H9 (cell line): ENCODE data around the gene DNAJC25. TPM values are rescaled to one million over a fixed set of nuclear protein-coding genes. Genes with fewer than 3 reads are reported as not detected.

Experiments
- DNase-seq: peaks from one replicate; pipeline ENCODE4 v3.0.0-alpha.2; 2017
- H2AFZ ChIP-seq: one replicate; pipeline ENCODE4 v1.6.1; 2013; ENCODE audit warnings: mild to moderate bottlenecking, low read length, control low read depth, moderate library complexity
- H2AK5ac ChIP-seq: 2 replicates; pipeline ENCODE4 v1.6.1; 2013; ENCODE audit warnings: low read length, control low read depth, mixed read lengths; ENCODE audit not compliant: insufficient read length
- H2BK120ac ChIP-seq: one replicate; pipeline ENCODE4 v1.6.1; 2013; ENCODE audit warnings: low read depth, mild to moderate bottlenecking, low read length, control low read depth, inconsistent platforms; ENCODE audit not compliant: poor library complexity, severe bottlenecking
- H2BK12ac ChIP-seq: 2 replicates; pipeline ENCODE4 v1.6.1; 2013; ENCODE audit warnings: low read length, control low read depth, mixed read lengths, low read depth; ENCODE audit not compliant: insufficient read length
- H2BK15ac ChIP-seq: 2 replicates; pipeline ENCODE4 v1.6.1; 2013; ENCODE audit warnings: low read depth, low read length, control low read depth
- H2BK20ac ChIP-seq: one replicate; pipeline ENCODE4 v1.6.1; 2013; ENCODE audit warnings: low read depth, mild to moderate bottlenecking, low read length, control low read depth, inconsistent platforms; ENCODE audit not compliant: poor library complexity, severe bottlenecking
- H2BK5ac ChIP-seq: 2 replicates; pipeline ENCODE4 v1.6.1; 2013; ENCODE audit warnings: low read length, control low read depth, mixed read lengths; ENCODE audit not compliant: insufficient read length
- H3K14ac ChIP-seq: 2 replicates; pipeline ENCODE4 v1.6.1; 2013; ENCODE audit warnings: low read length, control low read depth; ENCODE audit not compliant: insufficient read depth
- H3K18ac ChIP-seq: 2 replicates; pipeline ENCODE4 v1.6.1; 2013; ENCODE audit warnings: low read depth, mild to moderate bottlenecking, mixed read lengths, low read length, control low read depth; ENCODE audit not compliant: insufficient read length
- H3K23ac ChIP-seq: 2 replicates; pipeline ENCODE4 v1.6.1; 2013; ENCODE audit warnings: low read length, control low read depth, mixed read lengths, low read depth; ENCODE audit not compliant: insufficient read length
- H3K23me2 ChIP-seq: 2 replicates; pipeline ENCODE4 v1.6.1; 2013; ENCODE audit warnings: low read depth, mild to moderate bottlenecking, mixed read lengths, low read length, control low read depth; ENCODE audit not compliant: insufficient read length, poor library complexity, severe bottlenecking
- H3K27ac ChIP-seq: 2 replicates; pipeline ENCODE4 v1.5.1; 2013; ENCODE audit warnings: low read length, control low read depth, mixed read lengths, low read depth; ENCODE audit not compliant: insufficient read length
- H3K27me3 ChIP-seq: 2 replicates; pipeline ENCODE4 v1.6.1; 2013; ENCODE audit warnings: low read length, control low read depth, inconsistent platforms; ENCODE audit not compliant: insufficient read depth
- H3K4ac ChIP-seq: 2 replicates; pipeline ENCODE4 v1.6.1; 2013; ENCODE audit warnings: low read depth, mild to moderate bottlenecking, control low read depth, inconsistent platforms, low read length, moderate library complexity
- H3K4me1 ChIP-seq: 2 replicates; pipeline ENCODE4 v1.6.1; 2013; ENCODE audit warnings: low read length, control low read depth, inconsistent platforms; ENCODE audit not compliant: insufficient read depth
- H3K4me2 ChIP-seq: 2 replicates; pipeline ENCODE4 v1.6.1; 2013; ENCODE audit warnings: low read length, control low read depth, mixed read lengths; ENCODE audit not compliant: insufficient read length, insufficient read depth
- H3K56ac ChIP-seq: 2 replicates; pipeline ENCODE4 v1.6.1; 2013; ENCODE audit warnings: low read depth, mild to moderate bottlenecking, mixed read lengths, low read length, control low read depth; ENCODE audit not compliant: insufficient read length
- H3K79me1 ChIP-seq: 2 replicates; pipeline ENCODE4 v1.6.1; 2013; ENCODE audit warnings: low read depth, mild to moderate bottlenecking, moderate library complexity, low read length, control low read depth, inconsistent platforms; ENCODE audit not compliant: insufficient read depth, poor library complexity, severe bottlenecking
- H3K79me2 ChIP-seq: 2 replicates; pipeline ENCODE4 v1.6.1; 2013; ENCODE audit warnings: low read length, control low read depth, inconsistent platforms; ENCODE audit not compliant: insufficient read depth
- H3K9ac ChIP-seq: 2 replicates; pipeline ENCODE4 v1.6.1; 2013; ENCODE audit warnings: low read length, control low read depth, mixed read lengths; ENCODE audit not compliant: insufficient read length; ENCODE audit errors: extremely low read depth
- H3K9me3 ChIP-seq: one replicate; pipeline ENCODE4 v1.6.1; 2013; ENCODE audit warnings: low read depth, low read length, inconsistent platforms; ENCODE audit not compliant: control insufficient read depth
- H3T11ph ChIP-seq: one replicate; pipeline ENCODE4 v1.6.1; 2013; ENCODE audit warnings: mild to moderate bottlenecking, low read length, control low read depth, inconsistent platforms
- H4K20me1 ChIP-seq: one replicate; pipeline ENCODE4 v1.6.1; 2013; ENCODE audit not compliant: control insufficient read depth, insufficient read length, insufficient read depth
- H4K5ac ChIP-seq: 2 replicates; pipeline ENCODE4 v1.6.1; 2013; ENCODE audit warnings: low read depth, mild to moderate bottlenecking, mixed read lengths, low read length, control low read depth; ENCODE audit not compliant: insufficient read length
- H4K8ac ChIP-seq: replicated peaks from 2 replicates; pipeline ENCODE4 v1.6.1; 2013; ENCODE audit warnings: low read length, control low read depth, mixed read lengths, low read depth; ENCODE audit not compliant: insufficient read length
- H4K91ac ChIP-seq: 2 replicates; pipeline ENCODE4 v1.6.1; 2013; ENCODE audit warnings: low read depth, mild to moderate bottlenecking, moderate library complexity, mixed read lengths, low read length, control low read depth; ENCODE audit not compliant: insufficient read length
- H3K27ac Mint-ChIP-seq, 3 experiments: 2 replicates in 2 of 3; 3 replicates in 1 of 3; pipeline ENCODE4 v1.8.0; 2020 to 2021; ENCODE audit warnings: mixed read lengths in 3 of 3, mild to moderate bottlenecking in 1 of 3, moderate library complexity in 1 of 3
- H3K27me3 Mint-ChIP-seq: 2 replicates; pipeline ENCODE4 v1.8.0; 2021; ENCODE audit warnings: low read depth, mild to moderate bottlenecking, moderate library complexity, mixed read lengths
- H3K36me3 Mint-ChIP-seq, 3 experiments: 2 replicates in 2 of 3; 3 replicates in 1 of 3; pipeline ENCODE4 v1.8.0; 2020 to 2021; ENCODE audit warnings: low read depth in 3 of 3, mixed read lengths in 3 of 3; ENCODE audit not compliant: insufficient read depth in 1 of 3
- H3K4me1 Mint-ChIP-seq, 2 experiments: 2 replicates each; pipeline ENCODE4 v1.8.0; 2020; ENCODE audit warnings: mixed read lengths in 2 of 2
- H3K4me3 Mint-ChIP-seq, 2 experiments: 2 replicates in 1 of 2; 3 replicates in 1 of 2; pipeline ENCODE4 v1.8.0; 2020 to 2021; ENCODE audit warnings: mild to moderate bottlenecking in 2 of 2, mixed read lengths in 2 of 2, moderate library complexity in 1 of 2
- H3K9me3 Mint-ChIP-seq, 2 experiments: 2 replicates in 1 of 2; 3 replicates in 1 of 2; pipeline ENCODE4 v1.8.0; 2020; ENCODE audit warnings: mild to moderate bottlenecking in 2 of 2, mixed read lengths in 2 of 2, moderate library complexity in 1 of 2
- WGBS: extraction: QIAGEN DNeasy Blood & Tissue Kit; methylation state at CpG from one replicate; pipeline ENCODE4 v1.1.7; 2013; ENCODE audit warnings: missing lambda C conversion rate, low lambda C conversion rate, mixed read lengths; ENCODE audit not compliant: insufficient read length; ENCODE audit errors: extremely low coverage; 5-methylcytosine and 5-hydroxymethylcytosine counted together
- total RNA-seq: library from RNA; stranded (reverse); gene quantifications from 2 replicates; pipeline ENCODE4 v1.2.1, GENCODE V29; 2021
- TF ChIP-seq, protein P1 (sequence below): fragments of 200-600 bp; sonication (generic); conservative IDR thresholded peaks from 3 replicates; pipeline ENCODE4 v1.8.0; 2021; ENCODE audit warnings: antibody characterized with exemption, mild to moderate bottlenecking

The DNAJC25 gene
- total RNA-seq, 1 experiment from 2014 or later: 7.6 TPM

DNA sequence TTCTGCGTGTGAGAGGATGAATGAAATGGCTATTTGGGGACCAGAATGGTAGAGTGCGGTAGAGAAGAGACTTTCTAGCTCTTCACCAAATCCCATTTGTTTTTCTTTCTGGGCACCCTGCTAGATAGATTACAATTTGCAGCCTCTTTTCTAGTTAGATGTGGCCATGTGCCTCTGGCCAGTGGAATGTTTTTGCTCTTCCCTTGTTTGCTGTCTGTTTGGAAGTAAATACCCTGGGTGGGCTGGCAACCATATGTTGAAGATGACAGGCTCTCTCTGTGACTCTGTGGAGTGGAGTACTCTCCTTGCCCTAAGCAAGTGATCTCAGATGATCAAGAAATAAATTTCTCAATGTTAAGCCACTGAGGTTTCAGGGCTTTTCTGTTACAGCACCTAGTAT, 43.2 kb downstream of the DNAJC25 start:
- TF ChIP-seq, protein P1, sequence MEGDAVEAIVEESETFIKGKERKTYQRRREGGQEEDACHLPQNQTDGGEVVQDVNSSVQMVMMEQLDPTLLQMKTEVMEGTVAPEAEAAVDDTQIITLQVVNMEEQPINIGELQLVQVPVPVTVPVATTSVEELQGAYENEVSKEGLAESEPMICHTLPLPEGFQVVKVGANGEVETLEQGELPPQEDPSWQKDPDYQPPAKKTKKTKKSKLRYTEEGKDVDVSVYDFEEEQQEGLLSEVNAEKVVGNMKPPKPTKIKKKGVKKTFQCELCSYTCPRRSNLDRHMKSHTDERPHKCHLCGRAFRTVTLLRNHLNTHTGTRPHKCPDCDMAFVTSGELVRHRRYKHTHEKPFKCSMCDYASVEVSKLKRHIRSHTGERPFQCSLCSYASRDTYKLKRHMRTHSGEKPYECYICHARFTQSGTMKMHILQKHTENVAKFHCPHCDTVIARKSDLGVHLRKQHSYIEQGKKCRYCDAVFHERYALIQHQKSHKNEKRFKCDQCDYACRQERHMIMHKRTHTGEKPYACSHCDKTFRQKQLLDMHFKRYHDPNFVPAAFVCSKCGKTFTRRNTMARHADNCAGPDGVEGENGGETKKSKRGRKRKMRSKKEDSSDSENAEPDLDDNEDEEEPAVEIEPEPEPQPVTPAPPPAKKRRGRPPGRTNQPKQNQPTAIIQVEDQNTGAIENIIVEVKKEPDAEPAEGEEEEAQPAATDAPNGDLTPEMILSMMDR: no peak
- H3K23me2 ChIP-seq: no peaks in the 10 kb centered on the region
- H2AFZ ChIP-seq: no peak overlapping the region
- no peak overlapping the region for H3K56ac ChIP-seq
- H3K4me1 ChIP-seq: no peaks in the 10 kb centered on the region
- no peak overlapping the region for H3T11ph ChIP-seq
- no peak overlapping the region for H3K4ac ChIP-seq
- H2BK12ac ChIP-seq: no peak overlapping the region
- no peak overlapping the region for H3K14ac ChIP-seq
- H3K79me2 ChIP-seq: no peaks in the 10 kb centered on the region
- H2BK120ac ChIP-seq: no peak overlapping the region
- no CpG with 5 or more reads among the region's 2 CpGs for WGBS
- no peaks in the 10 kb centered on the region for H3K27me3 ChIP-seq
- H2BK5ac ChIP-seq: no peak overlapping the region
- H3K9me3 ChIP-seq: no peaks in the 10 kb centered on the region
- Mint-ChIP-seq H3K27ac (0 out of 7 replicates have a peak overlapping the region, but pooled peaks of 1 of the 3 experiments have one; percentile 35), H3K27me3 (no peaks in the 10 kb centered on the region), H3K4me3 (no peak overlapping the region), H3K9me3 (peaks cover 0 to 3% of the 10 kb centered on the region in 2 experiments; a peak in 2 of 5 replicates), H3K4me1 (peaks cover 0 to 10% of the 10 kb centered on the region in 2 experiments; a peak in 2 of 4 replicates), H3K36me3 (peaks cover 2 to 16% (median 6%) of the 10 kb centered on the region in 3 experiments; a peak in 5 of 7 replicates)
- no peaks in the 10 kb centered on the region for H3K79me1 ChIP-seq
- H4K20me1 ChIP-seq: no peaks in the 10 kb centered on the region
- DNase-seq: no peak
- no peak overlapping the region for H3K4me2 ChIP-seq
- H3K27ac ChIP-seq: no peak overlapping the region
- H4K8ac ChIP-seq: no peak overlapping the region
- no peak overlapping the region for H4K5ac ChIP-seq
- no peak overlapping the region for H4K91ac ChIP-seq
- H3K23ac ChIP-seq: no peak overlapping the region
- no peak overlapping the region for H3K9ac ChIP-seq
- no peak overlapping the region for H2BK20ac ChIP-seq
- no peak overlapping the region for H3K18ac ChIP-seq
- no peak overlapping the region for H2AK5ac ChIP-seq
- no peak overlapping the region for H2BK15ac ChIP-seq
